Neural crest cell (in vitro differentiated cells): ENCODE data around the gene PLPP4. TPM values are rescaled to one million over a fixed set of nuclear protein-coding genes. Genes with fewer than 3 reads are reported as not detected.

Experiments used
- DNase-seq: peaks from one replicate; pipeline ENCODE4 v3.0.0; 2021; ENCODE audit warnings: low read depth, mixed read lengths, low spot score
- H3K27ac Mint-ChIP-seq: one replicate; pipeline ENCODE4 v1.8.0; 2021; ENCODE audit warnings: mild to moderate bottlenecking, mixed read lengths; ENCODE audit not compliant: unreplicated experiment
- H3K27me3 Mint-ChIP-seq: 2 replicates; pipeline ENCODE4 v1.8.0; 2021; ENCODE audit warnings: low read depth, mild to moderate bottlenecking, mixed read lengths
- H3K36me3 Mint-ChIP-seq: 2 replicates; pipeline ENCODE4 v1.8.0; 2021; ENCODE audit warnings: low read depth, mild to moderate bottlenecking, mixed read lengths
- H3K4me1 Mint-ChIP-seq: 2 replicates; pipeline ENCODE4 v1.8.0; 2021; ENCODE audit warnings: mixed read lengths
- H3K4me3 Mint-ChIP-seq: one replicate; pipeline ENCODE4 v1.8.0; 2021; ENCODE audit warnings: mild to moderate bottlenecking, mixed read lengths
- H3K9me3 Mint-ChIP-seq: 2 replicates; pipeline ENCODE4 v1.8.0; 2021; ENCODE audit warnings: mixed read lengths
- CTCF ChIP-seq: fragments of 200-600 bp; sonication (generic); conservative IDR thresholded peaks from 2 replicates; pipeline ENCODE4 v1.5.0; 2021; ENCODE audit warnings: antibody characterized with exemption, mild to moderate bottlenecking
- total RNA-seq: library from RNA; stranded (reverse); gene quantifications from 2 replicates; pipeline ENCODE4 v1.2.1, GENCODE V29; 2021

PLPP4 gene
- total RNA-seq, 1 donor from 2014 or later, result not detected

- Mint-ChIP-seq H3K9me3 (peaks cover 11% of the 10 kb centered on the region), H3K4me1 (peaks cover 20% of the 10 kb centered on the region), H3K4me3 (no peak overlapping the region), H3K27me3 (peaks cover 4% of the 10 kb centered on the region), H3K27ac (no peak overlapping the region), H3K36me3 (no peaks in the 10 kb centered on the region)
- DNase-seq, result no peak
- no peak for TF ChIP-seq CTCF
These were observed 142.2 kb downstream of the PLPP4 start for GRCh38 chr10:120599200-120599724.

- peak; percentile 17 for DNase-seq
- Mint-ChIP-seq H3K27me3 (peaks cover under 1% of the 10 kb centered on the region), H3K4me1 (peaks cover 26% of the 10 kb centered on the region), H3K4me3 (no peak overlapping the region), H3K27ac (no peak overlapping the region), H3K9me3 (peaks cover 11% of the 10 kb centered on the region), H3K36me3 (no peaks in the 10 kb centered on the region)
- peak; percentile 50 for TF ChIP-seq CTCF
These were observed 144.0 kb downstream of the PLPP4 start for GRCh38 chr10:120600871-120601649.

GRCh38 chr10:120601999-120602398, 145.0 kb downstream of the PLPP4 start:
- Mint-ChIP-seq H3K27ac (no peak overlapping the region), H3K27me3 (no peaks in the 10 kb centered on the region), H3K9me3 (peaks cover 11% of the 10 kb centered on the region), H3K4me3 (no peak overlapping the region), H3K4me1 (peaks cover 26% of the 10 kb centered on the region), H3K36me3 (no peaks in the 10 kb centered on the region)
- no peak for DNase-seq
- no peak for TF ChIP-seq CTCF

- DNase-seq, result no peak
- Mint-ChIP-seq H3K36me3 (no peaks in the 10 kb centered on the region), H3K27me3 (peaks cover 7% of the 10 kb centered on the region), H3K4me3 (no peak overlapping the region), H3K9me3 (peaks cover 11% of the 10 kb centered on the region), H3K27ac (peak overlapping the region; percentile 35), H3K4me1 (peaks cover 15% of the 10 kb centered on the region)
- no peak for TF ChIP-seq CTCF
These were observed 148.4 kb downstream of the PLPP4 start for GRCh38 chr10:120605410-120605809.

GRCh38 chr10:120606051-120606764, 149.2 kb downstream of the PLPP4 start:
- DNase-seq, result no peak
- Mint-ChIP-seq H3K4me3 (no peak overlapping the region), H3K27me3 (peaks cover 13% of the 10 kb centered on the region), H3K9me3 (peaks cover 11% of the 10 kb centered on the region), H3K4me1 (peaks cover 15% of the 10 kb centered on the region), H3K27ac (no peak overlapping the region), H3K36me3 (no peaks in the 10 kb centered on the region)
- TF ChIP-seq CTCF, result no peak
